HCT116 (cell line): ENCODE measurements around the gene PACRGL. TPM values are rescaled to one million over a fixed set of nuclear protein-coding genes. Genes with fewer than 3 reads are reported as not detected.

ENCODE experiments used
- ATAC-seq: fragments of 200-7000 bp; cut with Tn5 transposase; 2 replicates; pipeline ENCODE4 v1.9.1; 2020; ENCODE audit warnings: mild to moderate bottlenecking, moderate library complexity
- BruUV-seq: library from RNA; stranded (reverse); fragments of 400-500 nt; replicated peaks from 2 replicates; lab custom pipeline; 2021; lab: Mats Ljungman, UMichigan
- CTCF ChIA-PET: fragments of 300-600 bp; sonication (Branson Sonifier 250); formaldehyde crosslinking; loops from one replicate; lab custom pipeline; 2021; ENCODE audit warnings: antibody characterized with exemption; lab: Charles Lee
- POLR2A ChIA-PET: fragments of 300-600, 350-600 bp; sonication (Branson Sonifier 250); formaldehyde crosslinking; loops from one replicate; lab custom pipeline; 2021; ENCODE audit warnings: antibody characterized with exemption; lab: Charles Lee
- RAD21 ChIA-PET, 2 experiments: fragments of 300-600 bp; sonication (Branson Sonifier 250); formaldehyde crosslinking; loops; one replicate each; lab custom pipeline; 2023; ENCODE audit warnings: low total read pairs in 2 of 2; ENCODE audit not compliant: uncharacterized antibody in 2 of 2, unreplicated experiment in 2 of 2, low non-redundant PET in 1 of 2; lab: Charles Lee
- DNase-seq: peaks from one replicate; pipeline ENCODE4 v3.0.0-alpha.2; 2010; ENCODE audit warnings: low read depth, low spot score
- H2AFZ ChIP-seq: fragments of 200-600 bp; shearing (Covaris generic), sonication (generic); 2 replicates; pipeline ENCODE4 v1.6.1; 2017; ENCODE audit warnings: low read depth, mixed run types, mixed read lengths, antibody characterized with exemption, low read length; ENCODE audit not compliant: poor library complexity, severe bottlenecking
- H3K27ac ChIP-seq: 2 replicates; pipeline ENCODE4 v1.5.1; 2012; ENCODE audit warnings: low read depth, low read length
- H3K27me3 ChIP-seq: fragments of 200-600 bp; sonication (generic); 2 replicates; pipeline ENCODE4 v1.6.1; 2016; ENCODE audit warnings: mixed run types, low read length, mixed read lengths; ENCODE audit not compliant: insufficient read depth
- H3K36me3 ChIP-seq, 2 experiments: fragments of 200-500 bp in 1 of 2; fragments of 200-600 bp in 1 of 2; sonication (Bioruptor generic) in 1 of 2; sonication (generic) in 1 of 2; 2 replicates each; pipeline versions ENCODE4 v1.5.1 to v1.6.1; 2014 to 2016; ENCODE audit warnings: low read length in 2 of 2, inconsistent platforms in 1 of 2, mixed read lengths in 1 of 2, mixed run types in 1 of 2; ENCODE audit not compliant: insufficient read depth in 2 of 2, control insufficient read depth in 1 of 2
- H3K4me1 ChIP-seq, 2 experiments: fragments of 200-600 bp in 1 of 2; sonication (generic) in 1 of 2; 2 replicates each; pipeline versions ENCODE4 v1.5.1 to v1.6.1; 2012 to 2017; ENCODE audit warnings: low read length in 2 of 2, inconsistent platforms in 1 of 2, mild to moderate bottlenecking in 1 of 2, mixed read lengths in 1 of 2, mixed run types in 1 of 2, moderate library complexity in 1 of 2; ENCODE audit not compliant: insufficient read depth in 2 of 2, control insufficient read depth in 1 of 2
- H3K4me2 ChIP-seq: fragments of 200-600 bp; sonication (generic); 2 replicates; pipeline ENCODE4 v1.6.1; 2017; ENCODE audit warnings: mixed run types, low read length, mixed read lengths
- H3K4me3 ChIP-seq, 2 experiments: fragments of 200-600 bp in 1 of 2; sonication (generic) in 1 of 2; replicated peaks in 1 of 2; 2 replicates each; pipeline ENCODE4 v1.5.1; 2011 to 2016; ENCODE audit warnings: low read length in 2 of 2, control low read depth in 1 of 2, low read depth in 1 of 2, mild to moderate bottlenecking in 1 of 2, mixed read lengths in 1 of 2, mixed run types in 1 of 2
- H3K79me2 ChIP-seq: fragments of 200-600 bp; sonication (generic); 2 replicates; pipeline ENCODE4 v1.6.1; 2017; ENCODE audit warnings: mild to moderate bottlenecking, mixed run types, low read length, moderate library complexity, mixed read lengths; ENCODE audit not compliant: insufficient read depth
- H3K9ac ChIP-seq: fragments of 200-600 bp; sonication (generic); 2 replicates; pipeline ENCODE4 v1.6.1; 2016; ENCODE audit warnings: low read length, mixed read lengths
- H3K9me2 ChIP-seq: fragments of 200-600 bp; sonication (generic), shearing (Covaris generic); 2 replicates; pipeline ENCODE4 v1.6.1; 2017; ENCODE audit warnings: mixed run types, mild to moderate bottlenecking, moderate library complexity; ENCODE audit not compliant: insufficient read depth
- H3K9me3 ChIP-seq, 2 experiments: fragments of 200-500 bp in 1 of 2; fragments of 200-600 bp in 1 of 2; sonication (Bioruptor generic) in 1 of 2; sonication (generic) in 1 of 2; 2 replicates each; pipeline ENCODE4 v1.6.1; 2014 to 2017; ENCODE audit warnings: low read length in 2 of 2, mixed read lengths in 2 of 2, inconsistent platforms in 1 of 2, low read depth in 1 of 2, mild to moderate bottlenecking in 1 of 2, mixed run types in 1 of 2, moderate library complexity in 1 of 2; ENCODE audit not compliant: control insufficient read depth in 1 of 2, insufficient read depth in 1 of 2
- H4K20me1 ChIP-seq: fragments of 200-600 bp; sonication (generic), shearing (Covaris generic); 2 replicates; pipeline ENCODE4 v1.6.1; 2017; ENCODE audit warnings: mixed run types, mild to moderate bottlenecking, moderate library complexity; ENCODE audit not compliant: insufficient read depth
- ATF3 ChIP-seq: IDR thresholded peaks from 2 replicates; pipeline ENCODE4 v1.6.1; 2012
- CEBPB ChIP-seq: IDR thresholded peaks from 2 replicates; pipeline ENCODE4 v1.6.1; 2012; ENCODE audit warnings: low read depth
- EZH2 ChIP-seq: fragments of 200-600 bp; sonication (generic); IDR thresholded peaks from 2 replicates; pipeline ENCODE4 v1.6.1; 2017; ENCODE audit warnings: antibody characterized with exemption, mixed run types
- FOSL1 ChIP-seq: IDR thresholded peaks from 2 replicates; pipeline ENCODE4 v1.6.1; 2012; ENCODE audit warnings: low read depth
- JUND ChIP-seq: IDR thresholded peaks from 2 replicates; pipeline ENCODE4 v1.6.1; 2012
- MAX ChIP-seq: IDR thresholded peaks from 2 replicates; pipeline ENCODE4 v1.6.1; 2012
- POLR2A ChIP-seq: IDR thresholded peaks from 2 replicates; pipeline ENCODE4 v1.7.0; 2011; ENCODE audit warnings: borderline replicate concordance; ENCODE audit not compliant: insufficient read depth, insufficient read length; ENCODE audit errors: extremely low read depth
- REST ChIP-seq: IDR thresholded peaks from 2 replicates; pipeline ENCODE4 v1.6.1; 2012; ENCODE audit warnings: low read depth
- SIN3A ChIP-seq: IDR thresholded peaks from 2 replicates; pipeline ENCODE4 v1.6.1; 2012; ENCODE audit warnings: low read depth
- ZBTB33 ChIP-seq: IDR thresholded peaks from 2 replicates; pipeline ENCODE4 v1.6.1; 2011; ENCODE audit warnings: mild to moderate bottlenecking, low read length, moderate library complexity; ENCODE audit not compliant: insufficient replicate concordance; ENCODE audit errors: extremely low read depth
- ZFX ChIP-seq: fragments of 450-650 bp; IDR thresholded peaks from 2 replicates; pipeline ENCODE4 v1.6.1; 2017
- ZNF274 ChIP-seq: fragments of 200-500 bp; sonication (Bioruptor generic); IDR thresholded peaks from 2 replicates; pipeline ENCODE4 v1.6.1; 2014; ENCODE audit warnings: mild to moderate bottlenecking, low read depth, low read length, inconsistent platforms
- intact Hi-C: fragments of 100-400 bp; cut with micrococcal nuclease; formaldehyde crosslinking; loops from 2 replicates; pipeline ENCODE4 v1.10.0; 2022
- total RNA-seq: library from RNA; stranded (reverse); gene quantifications from one replicate; pipeline ENCODE4 v1.2.1, GENCODE V29; 2021; ENCODE audit not compliant: unreplicated experiment

The PACRGL gene
- total RNA-seq, 1 experiment from 2014 or later = 26.4 TPM

DNA sequence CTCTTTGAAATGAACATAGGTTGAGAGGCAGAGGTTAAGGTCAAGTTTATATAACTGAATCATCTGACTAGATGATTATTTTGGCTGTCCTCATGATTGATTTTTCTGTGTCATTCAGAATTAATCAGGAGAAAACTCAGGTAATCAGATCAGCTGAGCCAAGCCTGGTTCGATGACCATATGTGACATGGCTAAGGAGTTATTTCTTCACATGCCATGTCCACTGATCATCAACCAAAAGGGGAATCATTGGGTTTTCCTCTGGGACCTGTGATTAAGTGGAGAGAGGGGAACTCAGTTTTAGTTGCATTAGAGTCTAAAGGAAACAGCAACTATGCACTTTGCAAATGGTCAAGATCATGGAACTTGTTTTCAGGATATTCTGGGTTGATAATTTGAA lies 20.3 kb upstream of the PACRGL start:
- CTCF ChIA-PET = no interaction called here
- no peaks in the 10 kb centered on the region for H3K9me2 ChIP-seq
- intact Hi-C loops = loop anchor here (5.0 to 10.0 kb wide), 3 partner anchors 135 to 383 kb away; no protein-coding TSS in a partner anchor
- no peak overlapping the region for H3K4me2 ChIP-seq
- H3K27me3 ChIP-seq = peaks cover 78% of the 10 kb centered on the region
- no peak overlapping the region for H3K27ac ChIP-seq
- H2AFZ ChIP-seq = no peak overlapping the region
- DNase-seq (no peak), ATAC-seq (no peak)
- no peaks in the 10 kb centered on the region for H3K79me2 ChIP-seq
- POLR2A ChIA-PET = no interaction called here
- RAD21 ChIA-PET = no interaction called here
- no peak overlapping the region for H3K4me3 ChIP-seq
- TF ChIP-seq ZNF274 (no peak), POLR2A (no peak), CEBPB (no peak), SIN3A (no peak), ZFX (no peak), ZBTB33 (no peak), JUND (no peak), MAX (no peak), ATF3 (no peak), REST (no peak), FOSL1 (no peak), EZH2 (no peak)
- no peaks in the 10 kb centered on the region for H3K36me3 ChIP-seq
- H3K9ac ChIP-seq = no peak overlapping the region
- no peaks in the 10 kb centered on the region for H3K4me1 ChIP-seq
- no peaks in the 10 kb centered on the region for H4K20me1 ChIP-seq
- no TSS peak for BruUV-seq
- H3K9me3 ChIP-seq = no peaks in the 10 kb centered on the region
